Neutrophil (primary cell): ENCODE results near the gene CPZ.

Experiments
- H3K27ac ChIP-seq: fragments of 200-600 bp; sonication (generic); 2 replicates; pipeline ENCODE4 v1.5.1; 2016; ENCODE audit warnings: mild to moderate bottlenecking, moderate library complexity
- H3K27me3 ChIP-seq: fragments of 200-600 bp; sonication (generic); 2 replicates; pipeline ENCODE4 v1.6.0; 2016; ENCODE audit warnings: mild to moderate bottlenecking
- H3K36me3 ChIP-seq: fragments of 200-600 bp; sonication (generic); 2 replicates; pipeline ENCODE4 v1.5.1; 2017
- H3K4me1 ChIP-seq, 2 experiments: fragments of 200-600 bp in 1 of 2; sonication (generic) in 1 of 2; 1 replicate in 1 of 2; 2 replicates in 1 of 2; pipeline versions ENCODE4 v1.5.1 to v1.6.1; 2013 to 2016; ENCODE audit warnings: low read depth in 1 of 2, low read length in 1 of 2, mild to moderate bottlenecking in 1 of 2, moderate library complexity in 1 of 2; ENCODE audit not compliant: control insufficient read depth in 1 of 2, insufficient read depth in 1 of 2
- H3K4me3 ChIP-seq, 2 experiments: fragments of 200-600 bp in 1 of 2; sonication (generic) in 1 of 2; 1 replicate in 1 of 2; 2 replicates in 1 of 2; pipeline ENCODE4 v1.5.1; 2013 to 2016; ENCODE audit warnings: low read depth in 1 of 2, low read length in 1 of 2, mild to moderate bottlenecking in 1 of 2, moderate library complexity in 1 of 2
- H3K9me3 ChIP-seq: fragments of 200-600 bp; sonication (generic); 2 replicates; pipeline ENCODE4 v1.5.1; 2016
- CTCF ChIP-seq: fragments of 200-600 bp; sonication (generic); IDR thresholded peaks from 2 replicates; pipeline ENCODE4 v1.5.1; 2016; ENCODE audit warnings: antibody characterized with exemption

Gene CPZ

GRCh38 chr4:8583655-8584025 lies 8.9 kb upstream of the CPZ start:
- H3K27me3 ChIP-seq, result peaks cover 37% of the 10 kb centered on the region
- no peaks in the 10 kb centered on the region for H3K4me1 ChIP-seq
- no peak overlapping the region for H3K27ac ChIP-seq
- no peaks in the 10 kb centered on the region for H3K36me3 ChIP-seq
- H3K4me3 ChIP-seq, result no peak overlapping the region
- no peak for TF ChIP-seq CTCF
- no peaks in the 10 kb centered on the region for H3K9me3 ChIP-seq

DNA sequence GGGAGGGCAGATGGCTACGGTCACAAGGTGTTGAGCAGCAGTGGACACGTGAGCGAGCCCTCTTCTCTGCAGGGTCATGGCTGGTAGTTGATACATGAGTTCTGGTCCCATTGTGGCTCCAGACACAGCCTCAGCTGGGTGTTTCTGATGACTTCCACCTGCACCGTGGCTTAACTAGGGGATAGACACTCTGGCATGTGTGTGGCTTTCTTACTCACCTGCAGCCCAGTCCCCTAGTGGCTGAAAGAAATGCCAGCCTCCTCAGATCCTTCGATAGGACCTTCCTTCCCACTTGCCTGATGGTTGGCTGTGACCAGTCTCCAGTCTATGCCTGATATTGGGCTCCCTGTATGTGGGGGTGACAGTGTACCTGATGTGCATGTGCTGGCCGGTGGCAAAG lies 7.4 kb upstream of the CPZ start:
- H3K27me3 ChIP-seq, result peaks cover 33% of the 10 kb centered on the region
- no peaks in the 10 kb centered on the region for H3K9me3 ChIP-seq
- H3K27ac ChIP-seq, result no peak overlapping the region
- TF ChIP-seq CTCF, result no peak
- H3K36me3 ChIP-seq, result no peaks in the 10 kb centered on the region
- H3K4me1 ChIP-seq, result no peaks in the 10 kb centered on the region
- H3K4me3 ChIP-seq, result no peak overlapping the region

- H3K36me3 ChIP-seq, result no peaks in the 10 kb centered on the region
- H3K27me3 ChIP-seq, result peaks cover 33% of the 10 kb centered on the region
- H3K9me3 ChIP-seq, result no peaks in the 10 kb centered on the region
- H3K4me3 ChIP-seq, result no peak overlapping the region
- no peak overlapping the region for H3K27ac ChIP-seq
- no peaks in the 10 kb centered on the region for H3K4me1 ChIP-seq
- no peak for TF ChIP-seq CTCF
These were observed 6.8 kb upstream of the CPZ start for GRCh38 chr4:8585721-8586212.

- H3K4me3 ChIP-seq, result no peak overlapping the region
- no peaks in the 10 kb centered on the region for H3K9me3 ChIP-seq
- H3K27ac ChIP-seq, result no peak overlapping the region
- no peaks in the 10 kb centered on the region for H3K36me3 ChIP-seq
- H3K4me1 ChIP-seq, result no peaks in the 10 kb centered on the region
- no peak for TF ChIP-seq CTCF
- H3K27me3 ChIP-seq, result peaks cover 33% of the 10 kb centered on the region
These were observed 6.3 kb upstream of the CPZ start for GRCh38 chr4:8586246-8586645.

- no peaks in the 10 kb centered on the region for H3K9me3 ChIP-seq
- no peaks in the 10 kb centered on the region for H3K36me3 ChIP-seq
- no peak for TF ChIP-seq CTCF
- no peak overlapping the region for H3K4me3 ChIP-seq
- H3K4me1 ChIP-seq, result no peaks in the 10 kb centered on the region
- H3K27ac ChIP-seq, result no peak overlapping the region
- peaks cover 33% of the 10 kb centered on the region for H3K27me3 ChIP-seq
These were observed 5.7 kb upstream of the CPZ start for GRCh38 chr4:8586671-8587468.
